ENCODE results near the gene ST3GAL3.

ST3GAL3 gene

GRCh38 chr1:43872280-43872679 is 164.9 kb downstream of the ST3GAL3 start:
- WGBS: 79% methylated on average over 5 of the region's 5 CpGs
- Histone ChIP-seq H3K9me3 (ENCODE audit: insufficient read depth, low read depth, low read length) (no peaks in the 10 kb centered on the region), H3K9ac (ENCODE audit: low read depth, low read length) (no peak overlapping the region), H3K27me3 (ENCODE audit: insufficient read depth, low read length) (no peaks in the 10 kb centered on the region), H3K36me3 (ENCODE audit: insufficient read depth, low read length) (no peaks in the 10 kb centered on the region), H3K27ac (ENCODE audit: low read depth, low read length) (no peak overlapping the region), H3K4me1 (ENCODE audit: insufficient read depth, low read length) (no peaks in the 10 kb centered on the region), H3K4me3 (ENCODE audit: low read length) (no peak overlapping the region)

DNA sequence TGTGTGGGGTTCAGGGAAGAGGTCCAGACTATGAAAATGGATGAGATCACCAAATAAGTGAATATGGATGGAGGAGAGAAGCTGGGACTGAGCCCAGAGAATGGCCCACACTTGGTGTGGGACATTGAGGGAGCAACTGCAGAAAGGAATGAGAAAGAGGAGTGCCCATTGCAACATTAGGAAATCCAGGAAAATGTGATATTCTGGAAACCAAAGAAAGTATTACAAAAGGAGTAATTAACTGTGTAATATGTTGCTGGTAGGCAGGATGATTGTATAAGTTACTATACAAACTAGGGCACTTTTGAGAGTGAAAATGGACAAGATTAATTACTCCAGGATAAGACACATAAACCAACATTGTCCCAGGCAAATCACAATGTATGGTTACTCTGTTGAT is 166.5 kb downstream of the ST3GAL3 start:
- Histone ChIP-seq H3K4me1 (ENCODE audit: insufficient read depth, low read length) (no peaks in the 10 kb centered on the region), H3K27me3 (ENCODE audit: insufficient read depth, low read length) (no peaks in the 10 kb centered on the region), H3K9me3 (ENCODE audit: insufficient read depth, low read depth, low read length) (no peaks in the 10 kb centered on the region), H3K9ac (ENCODE audit: low read depth, low read length) (no peak overlapping the region), H3K27ac (ENCODE audit: low read depth, low read length) (no peak overlapping the region), H3K4me3 (ENCODE audit: low read length) (no peak overlapping the region), H3K36me3 (ENCODE audit: insufficient read depth, low read length) (no peaks in the 10 kb centered on the region)

DNA sequence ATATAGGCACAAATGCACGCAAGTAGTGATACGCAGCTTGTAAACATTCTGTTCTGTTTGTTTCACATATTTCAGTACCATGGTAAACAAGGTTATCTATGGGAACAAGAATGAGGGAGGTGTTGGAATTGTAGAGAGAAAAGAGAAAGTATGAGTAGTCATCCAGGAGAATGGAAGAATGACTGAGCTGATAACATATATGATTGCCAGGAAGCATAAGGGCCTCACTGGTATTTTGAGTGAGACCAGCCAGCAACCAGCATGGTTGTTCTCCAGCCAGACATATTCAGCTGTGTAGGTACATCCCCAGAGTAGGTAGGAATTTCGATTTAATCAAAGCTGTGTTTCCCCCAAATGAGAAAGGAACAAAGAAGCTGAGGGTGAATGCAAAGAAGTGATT is 167.4 kb downstream of the ST3GAL3 start:
- Histone ChIP-seq H3K27me3 (ENCODE audit: insufficient read depth, low read length) (no peaks in the 10 kb centered on the region), H3K4me3 (ENCODE audit: low read length) (no peak overlapping the region), H3K9ac (ENCODE audit: low read depth, low read length) (no peak overlapping the region), H3K4me1 (ENCODE audit: insufficient read depth, low read length) (no peaks in the 10 kb centered on the region), H3K9me3 (ENCODE audit: insufficient read depth, low read depth, low read length) (no peaks in the 10 kb centered on the region), H3K36me3 (ENCODE audit: insufficient read depth, low read length) (no peaks in the 10 kb centered on the region), H3K27ac (ENCODE audit: low read depth, low read length) (no peak overlapping the region)
- 95% methylated on average over 3 of the region's 3 CpGs for WGBS

DNA sequence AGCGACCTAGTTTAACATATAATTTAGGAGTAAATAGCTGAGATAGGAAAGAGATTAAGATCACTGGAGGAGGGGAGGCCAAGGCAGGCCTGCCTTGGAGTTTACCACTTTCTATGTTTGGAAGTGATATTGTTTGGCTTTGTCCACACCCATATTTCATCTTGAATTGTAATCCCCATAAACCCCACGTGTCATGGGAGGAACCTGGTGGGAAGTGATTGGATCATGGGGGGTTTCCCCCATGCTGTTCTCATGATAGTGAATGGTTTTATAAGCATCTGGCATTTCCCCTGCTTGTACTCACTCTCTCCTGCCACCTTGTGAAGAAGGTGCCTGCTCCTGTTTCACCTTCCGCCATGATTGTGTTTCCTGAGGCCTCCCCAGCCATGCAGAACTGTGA is 168.0 kb downstream of the ST3GAL3 start:
- Histone ChIP-seq H3K9me3 (ENCODE audit: insufficient read depth, low read depth, low read length) (no peaks in the 10 kb centered on the region), H3K4me1 (ENCODE audit: insufficient read depth, low read length) (no peaks in the 10 kb centered on the region), H3K27me3 (ENCODE audit: insufficient read depth, low read length) (no peaks in the 10 kb centered on the region), H3K9ac (ENCODE audit: low read depth, low read length) (no peak overlapping the region), H3K36me3 (ENCODE audit: insufficient read depth, low read length) (no peaks in the 10 kb centered on the region), H3K27ac (ENCODE audit: low read depth, low read length) (no peak overlapping the region), H3K4me3 (ENCODE audit: low read length) (no peak overlapping the region)
- WGBS: 88% methylated on average over 2 of the region's 3 CpGs

- Histone ChIP-seq H3K4me3 (ENCODE audit: low read length) (no peak overlapping the region), H3K9ac (ENCODE audit: low read depth, low read length) (no peak overlapping the region), H3K27ac (ENCODE audit: low read depth, low read length) (no peak overlapping the region), H3K9me3 (ENCODE audit: insufficient read depth, low read depth, low read length) (no peaks in the 10 kb centered on the region), H3K4me1 (ENCODE audit: insufficient read depth, low read length) (no peaks in the 10 kb centered on the region), H3K27me3 (ENCODE audit: insufficient read depth, low read length) (no peaks in the 10 kb centered on the region), H3K36me3 (ENCODE audit: insufficient read depth, low read length) (no peaks in the 10 kb centered on the region)
- 81% methylated on average over 2 of the region's 2 CpGs for whole genome bisulfite sequencing
These were observed 169.8 kb downstream of the ST3GAL3 start for GRCh38 chr1:43877101-43877500.

- Histone ChIP-seq H3K27ac (ENCODE audit: low read depth, low read length) (no peak overlapping the region), H3K27me3 (ENCODE audit: insufficient read depth, low read length) (no peaks in the 10 kb centered on the region), H3K9me3 (ENCODE audit: insufficient read depth, low read depth, low read length) (no peaks in the 10 kb centered on the region), H3K36me3 (ENCODE audit: insufficient read depth, low read length) (no peaks in the 10 kb centered on the region), H3K4me3 (ENCODE audit: low read length) (no peak overlapping the region), H3K9ac (ENCODE audit: low read depth, low read length) (no peak overlapping the region), H3K4me1 (ENCODE audit: insufficient read depth, low read length) (no peaks in the 10 kb centered on the region)
- WGBS: 94% methylated on average over 2 of the region's 2 CpGs
These were observed 171.1 kb downstream of the ST3GAL3 start for GRCh38 chr1:43878440-43878839.

GRCh38 chr1:43878854-43879253 is 171.5 kb downstream of the ST3GAL3 start:
- no peaks in the 10 kb centered on the region for H3K36me3 ChIP-seq (ENCODE audit: insufficient read depth, low read length)
- H3K9ac ChIP-seq (ENCODE audit: low read depth, low read length): no peak overlapping the region
- no peaks in the 10 kb centered on the region for H3K9me3 ChIP-seq (ENCODE audit: insufficient read depth, low read depth, low read length)
- WGBS: 92% methylated on average over 4 of the region's 4 CpGs
- H3K4me3 ChIP-seq (ENCODE audit: low read length): no peak overlapping the region
- H3K27me3 ChIP-seq (ENCODE audit: insufficient read depth, low read length): no peaks in the 10 kb centered on the region
- H3K4me1 ChIP-seq (ENCODE audit: insufficient read depth, low read length): no peaks in the 10 kb centered on the region
- H3K27ac ChIP-seq (ENCODE audit: low read depth, low read length): no peak overlapping the region

DNA sequence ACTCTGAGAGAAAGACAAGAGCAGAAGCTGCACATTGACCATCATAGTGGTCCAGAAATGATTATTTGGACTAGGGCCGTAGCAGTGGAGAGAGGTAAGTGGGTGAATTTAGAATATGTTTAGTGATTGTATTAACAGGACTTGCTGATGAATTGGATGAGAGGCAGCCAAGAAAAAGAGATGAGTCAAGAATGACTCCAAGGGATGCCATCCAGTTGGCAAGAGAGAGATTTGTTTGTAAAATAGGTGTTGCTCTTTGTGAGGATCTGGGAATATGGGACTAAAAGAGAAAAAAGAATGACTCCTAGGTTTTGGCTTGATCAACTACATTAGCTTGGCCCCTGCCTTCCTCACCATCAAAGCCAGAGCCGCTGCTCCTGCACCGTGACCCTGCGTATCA is 172.1 kb downstream of the ST3GAL3 start:
- H3K4me3 ChIP-seq (ENCODE audit: low read length): no peak overlapping the region
- WGBS: 95% methylated on average over 4 of the region's 4 CpGs
- no peaks in the 10 kb centered on the region for H3K36me3 ChIP-seq (ENCODE audit: insufficient read depth, low read length)
- peaks cover under 1% of the 10 kb centered on the region; the same call in 1 of the 2 replicates for H3K4me1 ChIP-seq (ENCODE audit: insufficient read depth, low read length)
- no peaks in the 10 kb centered on the region for H3K27me3 ChIP-seq (ENCODE audit: insufficient read depth, low read length)
- no peaks in the 10 kb centered on the region for H3K9me3 ChIP-seq (ENCODE audit: insufficient read depth, low read depth, low read length)
- no peak overlapping the region for H3K27ac ChIP-seq (ENCODE audit: low read depth, low read length)
- H3K9ac ChIP-seq (ENCODE audit: low read depth, low read length): no peak overlapping the region

DNA sequence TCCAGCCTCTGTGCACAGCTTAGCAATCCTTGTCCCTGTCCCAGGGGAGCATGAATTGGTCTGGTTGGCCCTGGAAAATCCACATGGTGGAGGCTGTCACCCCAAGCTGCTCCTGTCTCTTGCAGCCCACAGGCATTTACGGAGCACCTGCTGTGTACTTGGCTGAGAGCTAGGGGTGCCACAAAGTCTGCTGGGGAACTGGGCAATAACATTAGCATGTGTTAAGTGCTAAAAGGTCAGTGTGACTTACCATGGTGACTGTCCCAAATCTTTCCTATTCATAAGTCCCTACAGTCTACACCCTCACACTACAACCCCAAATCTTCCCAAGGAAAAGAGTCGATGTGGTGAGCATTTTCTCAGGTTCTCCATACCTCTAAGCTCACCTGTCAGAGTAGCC is 172.7 kb downstream of the ST3GAL3 start:
- Histone ChIP-seq H3K27ac (ENCODE audit: low read depth, low read length) (no peak overlapping the region), H3K9ac (ENCODE audit: low read depth, low read length) (no peak overlapping the region), H3K9me3 (ENCODE audit: insufficient read depth, low read depth, low read length) (no peaks in the 10 kb centered on the region), H3K27me3 (ENCODE audit: insufficient read depth, low read length) (no peaks in the 10 kb centered on the region), H3K4me1 (ENCODE audit: insufficient read depth, low read length) (peaks cover 7% of the 10 kb centered on the region), H3K36me3 (ENCODE audit: insufficient read depth, low read length) (no peaks in the 10 kb centered on the region), H3K4me3 (ENCODE audit: low read length) (no peak overlapping the region)
- 93% methylated on average over 2 of the region's 2 CpGs for WGBS

- Histone ChIP-seq H3K9me3 (ENCODE audit: insufficient read depth, low read depth, low read length) (no peaks in the 10 kb centered on the region), H3K9ac (ENCODE audit: low read depth, low read length) (no peak overlapping the region)
These were observed 173.3 kb downstream of the ST3GAL3 start for GRCh38 chr1:43880604-43881003.

GRCh38 chr1:43881415-43881814 is 174.1 kb downstream of the ST3GAL3 start:
- H3K27me3 ChIP-seq (ENCODE audit: insufficient read depth, low read length): no peaks in the 10 kb centered on the region
- 85% methylated on average over 4 of the region's 4 CpGs for WGBS
- H3K4me1 ChIP-seq (ENCODE audit: insufficient read depth, low read length): peaks cover 15% of the 10 kb centered on the region
- no peaks in the 10 kb centered on the region for H3K36me3 ChIP-seq (ENCODE audit: insufficient read depth, low read length)
- no peak overlapping the region for H3K4me3 ChIP-seq (ENCODE audit: low read length)
- no peak overlapping the region for H3K27ac ChIP-seq (ENCODE audit: low read depth, low read length)
- H3K9me3 ChIP-seq (ENCODE audit: insufficient read depth, low read depth, low read length): no peaks in the 10 kb centered on the region
- H3K9ac ChIP-seq (ENCODE audit: low read depth, low read length): no peak overlapping the region

More at GRCh38 chr1:43880604-43881003, 173.3 kb downstream of the ST3GAL3 start:
- H3K27me3 ChIP-seq (ENCODE audit: insufficient read depth, low read length): no peaks in the 10 kb centered on the region
- WGBS: 93% methylated on average over 5 of the region's 5 CpGs
- H3K4me1 ChIP-seq (ENCODE audit: insufficient read depth, low read length): peaks cover 12% of the 10 kb centered on the region
- H3K27ac ChIP-seq (ENCODE audit: low read depth, low read length): no peak overlapping the region
- no peak overlapping the region for H3K4me3 ChIP-seq (ENCODE audit: low read length)
- H3K36me3 ChIP-seq (ENCODE audit: insufficient read depth, low read length): no peaks in the 10 kb centered on the region

DNA sequence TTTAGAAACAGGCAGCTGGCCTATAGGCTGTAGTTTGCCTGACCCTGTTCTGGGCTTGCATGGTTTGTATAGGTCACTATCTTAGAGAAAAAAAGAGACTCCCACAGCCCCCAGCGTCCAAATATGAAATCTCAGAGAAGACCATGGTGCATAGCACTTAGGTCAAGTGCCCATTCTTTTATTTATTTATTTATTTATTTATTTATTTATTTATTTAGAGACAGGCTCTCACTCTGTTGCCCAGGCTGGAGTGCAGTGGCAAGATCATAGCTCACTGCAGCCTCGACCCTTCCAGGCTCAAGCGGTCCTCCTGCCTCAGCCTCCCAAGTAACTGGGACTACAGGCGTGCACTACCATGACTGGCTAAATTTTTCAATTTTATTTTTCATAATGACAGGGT is 175.4 kb downstream of the ST3GAL3 start:
- Histone ChIP-seq H3K27ac (ENCODE audit: low read depth, low read length) (no peak overlapping the region), H3K9me3 (ENCODE audit: insufficient read depth, low read depth, low read length) (no peaks in the 10 kb centered on the region), H3K4me1 (ENCODE audit: insufficient read depth, low read length) (peaks cover 24% of the 10 kb centered on the region), H3K4me3 (ENCODE audit: low read length) (no peak overlapping the region), H3K27me3 (ENCODE audit: insufficient read depth, low read length) (no peaks in the 10 kb centered on the region), H3K9ac (ENCODE audit: low read depth, low read length) (no peak overlapping the region), H3K36me3 (ENCODE audit: insufficient read depth, low read length) (no peaks in the 10 kb centered on the region)
- 96% methylated on average over 3 of the region's 4 CpGs for WGBS
